Right renal pelvis (tissue), 4 donors: ENCODE data around the gene PRR12. TPM values are rescaled to one million over a fixed set of nuclear protein-coding genes. Genes with fewer than 3 reads are reported as not detected.

Experiments
- DNase-seq, 4 donors: peaks; one replicate each; pipeline ENCODE4 v3.0.0-alpha.2; 2013; ENCODE audit warnings: low read depth in 4 of 4, low spot score in 3 of 4, missing footprints in 1 of 4
- polyA plus RNA-seq, 4 donors: library from polyadenylated mRNA; unstranded; fragments of 120-200 nt; gene quantifications; one replicate each; pipeline ENCODE4 v1.2.1, GENCODE V29; 2013; ENCODE audit not compliant: insufficient read length in 4 of 4

PRR12 gene
- polyA plus RNA-seq: 10 to 100 TPM; 17.9 to 27.1 (median 20.2) TPM

- no peak for DNase-seq
Measured at GRCh38 chr19:49590971-49591730, at the start of gene PRR12. PRR12 (plus strand) TSS chr19:49591182; CDS start chr19:49591655, 473 bp downstream.

DNA sequence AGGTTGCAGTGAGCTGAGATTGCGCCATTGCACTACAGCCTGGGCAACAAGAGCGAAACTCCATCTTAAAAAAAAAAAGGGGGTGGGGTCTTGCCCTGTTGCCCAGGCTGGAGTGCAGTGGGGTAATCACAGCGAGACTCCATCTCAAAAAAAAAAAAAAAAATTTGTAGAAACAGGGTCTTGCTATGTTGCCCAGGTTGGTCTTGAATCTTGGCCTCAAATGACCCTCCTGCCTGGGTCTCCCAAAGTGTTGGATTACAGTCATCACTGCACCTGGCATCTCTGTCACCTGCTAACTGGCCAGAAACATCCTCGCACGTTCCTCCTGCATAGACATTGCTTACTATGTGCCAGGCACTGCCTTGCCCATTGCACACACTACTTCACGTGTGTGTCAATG, 49.1 kb upstream of the PRR12 start:
- no peak for DNase-seq

GRCh38 chr19:49542446-49542845, 48.5 kb upstream of the PRR12 start:
- no peak for DNase-seq

DNA sequence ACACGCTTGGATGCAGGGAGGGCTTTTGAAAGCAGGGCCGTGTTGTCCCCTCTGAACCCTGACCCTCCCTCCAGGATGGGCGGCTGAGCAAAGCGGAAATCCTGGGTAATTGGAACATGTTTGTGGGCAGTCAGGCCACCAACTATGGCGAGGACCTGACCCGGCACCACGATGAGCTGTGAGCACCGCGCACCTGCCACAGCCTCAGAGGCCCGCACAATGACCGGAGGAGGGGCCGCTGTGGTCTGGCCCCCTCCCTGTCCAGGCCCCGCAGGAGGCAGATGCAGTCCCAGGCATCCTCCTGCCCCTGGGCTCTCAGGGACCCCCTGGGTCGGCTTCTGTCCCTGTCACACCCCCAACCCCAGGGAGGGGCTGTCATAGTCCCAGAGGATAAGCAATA, 48.0 kb upstream of the PRR12 start:
- DNase-seq: no peak

DNA sequence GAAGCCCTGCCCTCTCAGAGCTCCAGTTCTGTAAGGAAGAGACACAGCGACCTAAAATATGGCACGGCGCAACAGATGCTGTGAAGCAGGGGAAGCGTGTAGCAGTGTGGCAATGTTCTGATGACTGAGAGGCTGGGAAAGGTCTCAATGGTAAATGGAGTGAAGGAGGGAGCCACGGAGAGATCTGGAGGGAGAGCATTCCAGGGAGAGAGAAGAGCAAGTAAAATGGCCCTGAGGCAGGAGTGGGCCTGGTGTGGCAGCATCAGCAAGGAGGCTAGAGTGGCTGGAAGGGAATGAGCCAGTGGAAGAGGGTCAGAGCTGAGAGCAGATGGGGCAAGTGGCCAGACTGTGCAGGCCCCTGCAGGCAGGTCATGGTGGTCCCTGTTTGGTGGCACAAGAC, 46.8 kb upstream of the PRR12 start:
- no peak for DNase-seq

DNA sequence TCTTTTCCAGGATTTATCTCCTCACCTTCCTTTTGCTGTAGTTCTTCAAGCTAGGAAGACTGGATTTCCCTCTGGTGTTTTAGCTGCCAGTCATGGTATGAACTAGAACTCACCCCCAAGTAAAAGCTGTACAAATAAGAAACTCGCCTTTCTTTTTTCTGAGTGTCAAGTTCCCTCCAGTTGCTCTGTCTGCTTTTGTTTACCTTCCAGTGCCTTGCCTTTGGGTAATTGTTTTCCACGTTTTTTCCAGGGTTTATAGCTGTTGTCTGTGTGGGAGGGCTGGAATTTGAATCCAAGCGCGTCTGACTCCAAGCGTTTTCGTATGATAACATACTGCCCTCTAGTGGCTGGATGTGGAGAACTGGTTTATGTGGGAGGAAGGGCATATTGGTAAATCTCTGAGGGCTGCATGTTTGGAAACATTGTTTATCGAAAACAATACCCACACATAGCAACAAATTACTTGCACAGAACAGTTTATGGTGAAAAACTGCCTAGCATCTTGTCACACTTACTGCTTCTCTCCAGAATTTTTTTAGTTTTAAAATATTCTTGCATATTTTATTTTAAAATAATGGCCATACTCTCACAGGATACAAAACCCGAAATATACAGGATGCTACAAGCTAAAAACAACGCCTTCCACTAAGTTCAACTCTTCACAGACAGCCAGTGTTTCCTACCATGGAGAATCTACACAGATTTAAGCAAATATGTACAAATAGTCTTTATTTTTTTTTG, 44.0 kb upstream of the PRR12 start:
- peak; percentile 88 to 94 (median 92) for DNase-seq

DNA sequence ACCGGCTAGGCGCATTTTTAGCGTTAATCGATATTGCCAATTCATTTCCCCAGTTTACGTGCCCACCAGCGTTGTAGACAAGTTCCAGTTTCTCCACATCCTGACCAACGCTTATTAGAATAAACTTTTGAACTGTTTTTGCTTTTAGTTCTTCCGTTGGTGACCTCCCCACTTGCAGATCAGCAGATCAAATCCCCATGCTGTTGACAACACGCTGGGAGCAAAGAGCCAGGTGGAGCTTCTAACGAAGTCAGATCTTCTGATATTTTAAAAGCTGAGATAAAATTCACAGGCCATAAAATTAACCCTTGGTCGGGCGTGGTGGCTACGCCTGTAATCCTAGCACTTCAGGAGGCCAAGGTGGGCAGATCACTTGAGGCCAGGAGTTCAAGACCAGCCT, 41.9 kb upstream of the PRR12 start:
- no peak for DNase-seq

DNA sequence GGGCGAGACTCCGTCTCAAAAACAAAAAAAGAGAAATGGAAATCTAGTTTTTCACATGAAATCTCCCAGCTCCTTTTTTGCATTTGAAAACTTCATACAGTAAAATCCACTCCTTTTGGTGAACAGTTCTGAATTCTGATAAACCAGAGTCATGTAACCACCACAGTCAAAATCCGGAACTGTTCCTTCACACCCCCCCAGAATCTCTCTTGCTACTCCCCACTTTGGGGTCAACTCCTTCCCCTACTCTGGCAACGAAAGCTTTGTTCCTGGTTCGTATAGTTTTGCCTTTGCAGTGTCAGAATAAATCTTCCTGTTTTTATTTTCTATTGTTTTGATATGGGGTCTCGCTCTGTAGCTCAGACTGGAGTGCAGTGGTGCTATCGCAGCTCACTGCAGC, 39.5 kb upstream of the PRR12 start:
- no peak for DNase-seq

GRCh38 chr19:49552749-49553148, 38.2 kb upstream of the PRR12 start:
- no peak for DNase-seq

GRCh38 chr19:49553451-49554271, 37.3 kb upstream of the PRR12 start:
- DNase-seq: no peak

GRCh38 chr19:49554701-49555181, 36.2 kb upstream of the PRR12 start:
- no peak for DNase-seq

DNA sequence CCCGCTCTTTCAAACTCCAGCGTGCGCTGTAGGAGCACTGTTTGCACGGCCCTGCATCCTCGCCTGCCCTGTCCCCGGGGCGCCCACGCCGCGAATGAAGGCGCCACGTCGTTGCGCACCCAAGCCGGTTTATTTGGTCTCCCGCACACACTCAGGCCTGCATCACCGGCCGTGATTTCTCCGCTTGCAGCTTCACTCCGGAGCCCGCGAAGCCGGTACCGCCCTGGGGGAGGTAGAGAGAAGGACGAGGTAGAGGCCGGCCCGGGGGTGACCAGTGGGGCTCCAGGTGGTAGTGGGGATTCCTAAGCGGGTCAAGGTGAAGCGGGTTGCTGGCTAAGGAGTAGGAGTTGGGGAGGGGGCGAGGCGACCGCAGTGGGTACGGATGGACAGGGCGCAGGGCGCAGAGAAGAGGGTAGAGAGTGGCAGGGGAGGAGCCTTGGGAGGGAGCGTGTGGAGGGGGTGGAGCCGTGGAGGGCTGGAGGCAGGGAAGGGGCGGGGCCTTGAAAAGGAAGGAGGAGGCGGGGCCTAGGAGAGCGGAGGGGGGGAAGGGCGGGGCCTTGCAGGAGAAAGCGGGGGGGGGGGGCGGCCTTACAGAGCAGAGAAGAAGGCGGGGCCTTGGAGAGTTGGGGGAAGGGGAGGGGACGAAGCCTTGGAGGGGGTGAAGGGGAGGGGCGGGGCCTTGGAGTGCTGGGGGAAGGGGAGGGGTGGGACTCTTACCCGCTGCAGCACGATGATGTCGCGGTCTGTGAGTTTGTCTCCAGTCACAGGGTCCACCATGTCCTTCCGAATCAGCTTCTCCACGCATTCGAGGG, 35.2 kb upstream of the PRR12 start:
- DNase-seq: no peak

DNA sequence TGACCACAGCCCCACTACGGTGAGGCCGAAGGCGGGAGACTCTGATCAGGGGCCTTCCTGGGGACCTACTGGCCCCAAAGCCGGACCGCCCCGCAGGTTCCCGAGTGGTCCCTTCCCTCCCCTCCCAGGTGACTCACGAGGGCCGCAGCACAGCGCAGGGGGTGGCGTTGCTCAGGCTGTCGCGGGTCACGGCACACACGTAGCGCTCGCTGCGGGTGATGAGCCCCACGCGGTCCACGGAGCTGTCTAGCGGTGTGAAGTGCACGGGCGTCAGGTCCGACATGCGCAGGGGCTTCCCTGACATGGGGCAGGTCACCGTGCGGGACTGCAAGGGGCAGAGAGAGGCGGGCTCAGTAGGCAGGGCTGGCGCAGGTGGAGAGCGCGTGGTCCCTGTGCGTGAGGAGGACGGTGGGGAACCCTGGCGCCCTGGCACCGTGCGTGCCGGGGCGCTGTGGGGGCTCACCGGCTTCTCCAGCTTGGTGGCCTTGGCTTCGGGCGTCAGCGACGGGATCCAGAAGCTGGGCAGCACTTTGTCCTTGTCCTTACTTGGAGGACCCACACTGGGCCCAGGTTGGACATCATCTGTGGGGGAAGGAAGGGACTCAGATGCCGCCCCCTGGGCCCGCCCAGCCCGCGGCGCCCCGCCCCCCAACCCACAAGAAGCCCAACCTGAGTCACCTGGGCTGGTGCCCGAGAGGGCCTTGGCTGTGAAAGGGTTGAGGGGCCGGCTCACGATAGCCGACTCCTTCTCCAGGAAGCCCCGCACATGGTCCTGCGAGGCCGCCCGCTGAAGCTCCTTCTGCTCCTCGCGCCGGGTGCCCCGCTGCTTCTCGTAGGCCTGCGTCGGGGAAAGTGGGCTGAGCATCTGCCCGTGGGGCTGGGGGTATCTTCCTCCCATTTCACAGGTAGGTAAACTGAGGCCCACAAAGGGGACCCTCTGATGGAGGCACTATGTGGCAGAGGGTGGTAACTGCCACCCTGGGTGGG, 34.3 kb upstream of the PRR12 start:
- no peak for DNase-seq

GRCh38 chr19:49557641-49558325, 33.2 kb upstream of the PRR12 start:
- no peak for DNase-seq

DNA sequence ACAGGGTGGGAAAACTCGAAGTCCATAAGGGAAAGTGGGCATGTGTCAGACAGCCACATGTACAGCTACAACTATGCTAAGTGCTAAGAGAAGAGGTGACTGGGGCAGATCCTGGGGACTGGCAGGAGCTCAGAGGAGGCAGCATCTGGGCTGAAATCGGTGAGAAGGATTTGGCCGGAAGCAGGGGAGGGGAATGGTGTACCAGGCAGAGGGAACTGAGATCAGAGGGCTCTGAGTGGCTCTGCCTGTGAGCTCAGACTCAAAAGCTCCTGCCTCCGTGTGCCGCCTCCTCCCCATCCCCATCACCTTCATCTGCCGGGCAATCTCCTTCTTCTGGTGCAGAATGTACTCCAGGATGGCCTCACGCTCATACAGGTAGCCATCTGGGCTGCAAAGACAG, 32.4 kb upstream of the PRR12 start:
- no peak for DNase-seq

- no peak for DNase-seq
Measured at GRCh38 chr19:49559443-49559842, 31.5 kb upstream of the PRR12 start.

DNA sequence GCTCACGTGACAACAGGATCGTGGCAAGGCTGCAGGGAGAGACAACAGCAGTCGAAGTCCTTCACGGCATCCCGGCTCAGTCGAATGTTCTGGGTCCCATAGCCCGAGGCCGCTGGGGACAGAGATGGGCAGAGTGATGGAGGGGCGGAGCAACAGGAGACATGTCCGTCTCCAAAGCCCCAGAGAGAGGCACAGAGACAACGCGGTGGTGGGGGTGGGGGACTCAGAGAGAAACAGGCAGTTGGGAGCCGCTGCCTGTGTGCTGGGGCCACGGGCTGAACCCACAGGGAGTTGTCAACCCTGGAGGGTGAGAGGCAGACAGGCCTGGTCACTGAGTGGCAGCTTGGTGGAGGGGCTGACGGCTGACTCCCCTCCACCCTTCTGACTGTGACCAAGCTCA, 31.1 kb upstream of the PRR12 start:
- no peak for DNase-seq

DNA sequence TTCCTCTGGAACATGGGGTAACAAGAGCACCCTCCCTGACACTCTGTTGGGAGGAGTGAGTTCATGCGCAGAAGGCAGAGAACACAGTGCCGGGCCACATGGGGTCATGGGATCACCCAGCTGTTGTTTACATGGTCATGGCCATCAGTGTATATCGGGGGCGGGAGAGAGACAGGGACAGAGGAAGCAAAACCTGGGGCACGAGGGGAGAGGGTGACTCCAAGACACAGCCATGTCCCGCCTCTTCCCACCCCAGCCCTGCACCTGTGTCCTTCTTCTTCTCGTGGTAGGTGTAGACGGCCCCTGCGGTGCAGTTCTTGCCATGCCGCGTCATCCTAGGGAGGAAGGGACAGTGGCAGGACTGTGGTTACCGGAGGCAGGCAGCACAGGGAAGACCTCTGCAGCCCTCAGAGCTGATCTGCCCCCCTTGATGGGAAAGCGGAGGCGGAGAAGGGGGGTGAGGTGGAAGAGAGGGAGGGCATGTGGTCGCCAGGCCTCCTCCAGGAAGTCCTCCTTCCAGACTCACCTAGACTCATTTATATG, 30.6 kb upstream of the PRR12 start:
- no peak for DNase-seq
